Osteoblast (primary cell): ENCODE results near the gene IGSF8. TPM values are rescaled to one million over a fixed set of nuclear protein-coding genes. Genes with fewer than 3 reads are reported as not detected.

Experiments
- DNase-seq: peaks from one replicate; pipeline ENCODE4 v3.0.0; 2011; ENCODE audit warnings: low spot score, mixed read lengths; ENCODE audit not compliant: insufficient read length; ENCODE audit errors: missing footprints
- H2AFZ ChIP-seq: 2 replicates; pipeline ENCODE4 v1.6.0; 2011; ENCODE audit warnings: mild to moderate bottlenecking, low read length
- H3K27ac ChIP-seq: 2 replicates; pipeline ENCODE4 v1.5.1; 2011; ENCODE audit warnings: mild to moderate bottlenecking, low read depth, low read length, moderate library complexity
- H3K27me3 ChIP-seq: 2 replicates; pipeline ENCODE4 v1.6.0; 2012; ENCODE audit warnings: mild to moderate bottlenecking, control low read depth, inconsistent platforms, low read length, moderate library complexity; ENCODE audit not compliant: insufficient read depth
- H3K36me3 ChIP-seq: 2 replicates; pipeline ENCODE4 v1.5.1; 2011; ENCODE audit warnings: mild to moderate bottlenecking, low read length, control low read depth, moderate library complexity; ENCODE audit not compliant: insufficient read depth
- H3K4me1 ChIP-seq: 2 replicates; pipeline ENCODE4 v1.5.1; 2011; ENCODE audit warnings: mild to moderate bottlenecking, low read length, control low read depth, moderate library complexity; ENCODE audit not compliant: insufficient read depth
- H3K4me2 ChIP-seq: 2 replicates; pipeline ENCODE4 v1.6.0; 2011; ENCODE audit warnings: mild to moderate bottlenecking, low read length; ENCODE audit not compliant: insufficient read depth
- H3K4me3 ChIP-seq: fragments of 200-600 bp; sonication (generic); 3 replicates; pipeline ENCODE4 v1.5.1; 2012; ENCODE audit warnings: mild to moderate bottlenecking, low read length, inconsistent platforms; ENCODE audit not compliant: insufficient read depth
- H3K79me2 ChIP-seq: 2 replicates; pipeline ENCODE4 v1.6.0; 2012; ENCODE audit warnings: mild to moderate bottlenecking, low read length, control low read depth, inconsistent platforms; ENCODE audit not compliant: insufficient read depth
- H3K9me3 ChIP-seq: 2 replicates; pipeline ENCODE4 v1.5.1; 2011; ENCODE audit warnings: low read depth, low read length, control low read depth
- H4K20me1 ChIP-seq: 2 replicates; pipeline ENCODE4 v1.6.0; 2012; ENCODE audit warnings: mild to moderate bottlenecking, low read length, control low read depth; ENCODE audit not compliant: insufficient read depth
- total RNA-seq: library from RNA; depleted of rRNA; stranded (reverse); fragments of >200 nt; gene quantifications from 2 replicates; pipeline ENCODE4 v1.2.3, GENCODE V29; 2012
- TF ChIP-seq, protein P1 (sequence below): IDR thresholded peaks from 2 replicates; pipeline ENCODE4 v1.5.1; 2011; ENCODE audit warnings: mild to moderate bottlenecking, low read depth, low read length, moderate library complexity; ENCODE audit errors: extremely low read depth

IGSF8 gene
- total RNA-seq, 1 donor: 19.9 TPM

- H2AFZ ChIP-seq: no peak overlapping the region
- TF ChIP-seq, protein P1, sequence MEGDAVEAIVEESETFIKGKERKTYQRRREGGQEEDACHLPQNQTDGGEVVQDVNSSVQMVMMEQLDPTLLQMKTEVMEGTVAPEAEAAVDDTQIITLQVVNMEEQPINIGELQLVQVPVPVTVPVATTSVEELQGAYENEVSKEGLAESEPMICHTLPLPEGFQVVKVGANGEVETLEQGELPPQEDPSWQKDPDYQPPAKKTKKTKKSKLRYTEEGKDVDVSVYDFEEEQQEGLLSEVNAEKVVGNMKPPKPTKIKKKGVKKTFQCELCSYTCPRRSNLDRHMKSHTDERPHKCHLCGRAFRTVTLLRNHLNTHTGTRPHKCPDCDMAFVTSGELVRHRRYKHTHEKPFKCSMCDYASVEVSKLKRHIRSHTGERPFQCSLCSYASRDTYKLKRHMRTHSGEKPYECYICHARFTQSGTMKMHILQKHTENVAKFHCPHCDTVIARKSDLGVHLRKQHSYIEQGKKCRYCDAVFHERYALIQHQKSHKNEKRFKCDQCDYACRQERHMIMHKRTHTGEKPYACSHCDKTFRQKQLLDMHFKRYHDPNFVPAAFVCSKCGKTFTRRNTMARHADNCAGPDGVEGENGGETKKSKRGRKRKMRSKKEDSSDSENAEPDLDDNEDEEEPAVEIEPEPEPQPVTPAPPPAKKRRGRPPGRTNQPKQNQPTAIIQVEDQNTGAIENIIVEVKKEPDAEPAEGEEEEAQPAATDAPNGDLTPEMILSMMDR: no peak
- H3K27me3 ChIP-seq: peaks cover 14% of the 10 kb centered on the region
- no peaks in the 10 kb centered on the region for H3K36me3 ChIP-seq
- no peak overlapping the region for H3K27ac ChIP-seq
- no peaks in the 10 kb centered on the region for H3K4me1 ChIP-seq
- no peak overlapping the region for H3K4me3 ChIP-seq
- H3K4me2 ChIP-seq: no peak overlapping the region
- no peak for DNase-seq
- H3K79me2 ChIP-seq: no peaks in the 10 kb centered on the region
- no peaks in the 10 kb centered on the region for H4K20me1 ChIP-seq
- H3K9me3 ChIP-seq: no peaks in the 10 kb centered on the region
Observed at GRCh38 chr1:160143695-160144094, 45.3 kb upstream of the IGSF8 start.

DNA sequence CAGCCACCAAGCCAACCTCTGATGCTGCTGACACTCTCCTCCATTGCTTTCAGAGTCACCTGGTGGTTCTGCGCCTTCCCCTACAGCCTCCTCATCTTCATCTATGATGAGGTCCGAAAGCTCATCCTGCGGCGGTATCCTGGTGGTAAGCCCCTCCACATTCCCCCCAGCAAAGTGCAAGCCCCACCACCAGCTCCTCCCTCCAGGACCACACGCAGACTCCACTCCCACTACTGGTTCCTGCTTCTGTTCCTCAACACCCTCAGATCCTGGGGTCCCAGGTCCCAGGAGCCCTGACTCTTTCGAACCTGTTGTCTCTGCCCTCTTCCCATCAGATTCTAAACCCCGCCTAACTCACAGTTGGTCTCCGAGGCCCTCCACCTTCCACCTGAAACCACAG, 41.4 kb upstream of the IGSF8 start:
- no peak overlapping the region for H3K27ac ChIP-seq
- DNase-seq: no peak
- H4K20me1 ChIP-seq: no peaks in the 10 kb centered on the region
- no peak overlapping the region for H3K4me3 ChIP-seq
- H3K79me2 ChIP-seq: no peaks in the 10 kb centered on the region
- H2AFZ ChIP-seq: no peak overlapping the region
- TF ChIP-seq, protein P1: no peak
- H3K36me3 ChIP-seq: no peaks in the 10 kb centered on the region
- H3K9me3 ChIP-seq: no peaks in the 10 kb centered on the region
- no peaks in the 10 kb centered on the region for H3K4me1 ChIP-seq
- no peak overlapping the region for H3K4me2 ChIP-seq
- peaks cover 14% of the 10 kb centered on the region for H3K27me3 ChIP-seq

GRCh38 chr1:160137216-160137862, 38.9 kb upstream of the IGSF8 start:
- Histone ChIP-seq H2AFZ (no peak overlapping the region), H4K20me1 (no peaks in the 10 kb centered on the region), H3K79me2 (no peaks in the 10 kb centered on the region), H3K27me3 (peaks cover 23% of the 10 kb centered on the region), H3K4me3 (no peak overlapping the region), H3K4me1 (no peaks in the 10 kb centered on the region), H3K4me2 (no peak overlapping the region), H3K27ac (no peak overlapping the region), H3K36me3 (no peaks in the 10 kb centered on the region), H3K9me3 (no peaks in the 10 kb centered on the region)
- TF ChIP-seq, protein P1: no peak
- DNase-seq: no peak

DNA sequence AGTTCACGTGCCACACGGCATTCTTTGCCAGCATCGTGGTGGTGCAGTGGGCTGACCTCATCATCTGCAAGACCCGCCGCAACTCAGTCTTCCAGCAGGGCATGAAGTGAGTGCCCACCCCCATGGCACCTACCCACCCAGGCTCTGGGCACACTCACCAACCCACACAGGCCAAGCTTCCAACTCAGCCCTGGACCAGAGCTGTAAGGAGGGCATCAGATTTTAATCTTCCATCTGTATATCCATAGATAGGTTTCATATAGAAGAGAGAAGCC, 38.4 kb upstream of the IGSF8 start:
- H3K79me2 ChIP-seq: no peaks in the 10 kb centered on the region
- peaks cover 25% of the 10 kb centered on the region for H3K27me3 ChIP-seq
- H3K9me3 ChIP-seq: no peaks in the 10 kb centered on the region
- DNase-seq: no peak
- TF ChIP-seq, protein P1: no peak
- H4K20me1 ChIP-seq: no peaks in the 10 kb centered on the region
- H2AFZ ChIP-seq: no peak overlapping the region
- no peak overlapping the region for H3K4me3 ChIP-seq
- no peak overlapping the region for H3K4me2 ChIP-seq
- no peak overlapping the region for H3K27ac ChIP-seq
- H3K4me1 ChIP-seq: no peaks in the 10 kb centered on the region
- H3K36me3 ChIP-seq: no peaks in the 10 kb centered on the region
